IPS-NIHi11 (cell line): ENCODE data around the gene HSPB3.
"Not testable (repeated sequence)": the region's sequence is repeated elsewhere in the genome, so short reads cannot be mapped to it uniquely, and the experiment has no call there.

ENCODE experiments used
- DNase-seq: peaks from one replicate; pipeline ENCODE4 v3.0.0; 2012; ENCODE audit warnings: mixed read lengths, low spot score

HSPB3 gene, protein sequence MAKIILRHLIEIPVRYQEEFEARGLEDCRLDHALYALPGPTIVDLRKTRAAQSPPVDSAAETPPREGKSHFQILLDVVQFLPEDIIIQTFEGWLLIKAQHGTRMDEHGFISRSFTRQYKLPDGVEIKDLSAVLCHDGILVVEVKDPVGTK

DNA sequence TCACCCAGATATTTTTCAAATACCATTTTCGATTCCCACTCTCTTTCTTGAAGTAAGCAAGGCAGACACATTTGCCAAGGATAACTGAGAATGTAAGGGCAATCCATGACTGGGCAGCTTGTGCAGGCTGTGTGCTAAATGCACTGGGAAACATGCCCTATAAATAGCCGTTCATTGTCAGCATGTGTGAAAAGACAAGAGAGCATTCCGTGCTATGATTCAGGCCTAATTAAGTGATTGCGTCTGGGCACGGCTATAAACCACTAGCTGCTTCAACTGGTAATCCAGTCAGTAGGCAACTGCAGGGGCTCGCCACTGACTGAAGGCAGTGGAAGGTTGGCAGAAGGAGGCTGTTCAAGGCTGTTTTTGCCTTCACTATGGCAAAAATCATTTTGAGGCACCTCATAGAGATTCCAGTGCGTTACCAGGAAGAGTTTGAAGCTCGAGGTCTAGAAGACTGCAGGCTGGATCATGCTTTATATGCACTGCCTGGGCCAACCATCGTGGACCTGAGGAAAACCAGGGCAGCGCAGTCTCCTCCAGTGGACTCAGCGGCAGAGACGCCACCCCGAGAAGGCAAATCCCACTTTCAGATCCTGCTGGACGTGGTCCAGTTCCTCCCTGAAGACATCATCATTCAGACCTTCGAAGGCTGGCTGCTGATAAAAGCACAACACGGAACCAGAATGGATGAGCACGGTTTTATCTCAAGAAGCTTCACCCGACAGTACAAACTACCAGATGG, at the start of gene HSPB3:
HSPB3 (plus strand) TSS at position 287 of the 745 bp plus-strand sequence; CDS start at position 378, 91 bp downstream.
- DNase-seq = no peak

DNA sequence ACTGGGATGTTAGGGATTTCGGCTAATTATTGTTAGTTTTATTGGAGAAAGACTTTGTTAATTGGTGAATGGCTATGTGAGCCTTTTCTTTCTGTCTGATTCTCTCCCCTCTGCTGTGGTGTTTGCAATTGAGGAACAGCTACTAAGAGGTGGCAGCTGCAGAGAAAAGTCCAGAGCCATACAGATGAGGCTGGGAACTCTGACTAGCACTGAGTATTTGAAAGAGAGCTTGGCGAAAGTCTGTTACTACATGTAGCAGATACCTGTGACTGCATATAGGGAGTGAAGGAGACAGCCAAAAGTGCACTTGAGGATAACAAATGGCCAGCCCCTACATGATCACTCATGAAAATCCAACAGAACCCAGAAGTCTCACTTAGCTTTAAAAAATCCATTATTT, 44.3 kb upstream of the HSPB3 start:
- no peak for DNase-seq

DNA sequence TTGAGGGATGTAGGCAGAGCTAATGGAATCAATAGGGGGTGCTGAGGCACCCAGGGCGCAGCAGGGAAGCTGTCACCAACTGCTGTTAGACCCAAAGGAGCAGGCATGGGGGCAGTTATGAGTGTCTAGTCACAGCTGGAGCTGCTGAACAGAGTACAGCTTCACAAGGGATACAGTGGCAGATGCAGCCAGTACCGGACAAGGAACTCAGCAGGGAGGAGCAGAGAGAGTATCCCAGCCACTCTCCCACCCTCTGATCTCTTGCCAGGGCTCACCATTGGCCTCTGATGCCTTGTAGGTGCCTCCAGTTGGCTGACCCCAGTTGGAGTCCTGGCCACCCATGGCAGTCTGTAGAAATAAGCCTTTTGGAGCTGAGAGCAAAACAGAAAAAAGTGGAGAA, 42.6 kb upstream of the HSPB3 start:
- DNase-seq = no peak

DNA sequence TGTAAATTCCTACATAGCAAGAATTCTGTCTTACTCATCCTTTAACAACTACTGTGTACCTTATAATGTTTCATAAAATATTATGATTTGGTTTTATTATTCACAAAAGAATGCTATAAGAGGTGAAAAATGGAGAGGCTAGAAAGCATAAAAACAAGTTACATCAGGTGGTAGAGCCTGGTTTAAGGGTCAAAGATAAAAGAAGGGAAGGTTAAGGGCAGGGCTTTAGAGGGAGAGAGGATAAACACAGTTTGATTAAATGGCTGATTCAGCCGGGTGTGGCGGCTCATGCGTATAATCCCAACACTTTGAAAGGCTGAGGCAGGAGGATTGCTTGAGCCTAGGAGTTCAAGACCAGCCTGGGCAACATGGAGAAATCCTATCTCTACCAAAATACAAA, 40.4 kb upstream of the HSPB3 start:
- no peak for DNase-seq

DNA sequence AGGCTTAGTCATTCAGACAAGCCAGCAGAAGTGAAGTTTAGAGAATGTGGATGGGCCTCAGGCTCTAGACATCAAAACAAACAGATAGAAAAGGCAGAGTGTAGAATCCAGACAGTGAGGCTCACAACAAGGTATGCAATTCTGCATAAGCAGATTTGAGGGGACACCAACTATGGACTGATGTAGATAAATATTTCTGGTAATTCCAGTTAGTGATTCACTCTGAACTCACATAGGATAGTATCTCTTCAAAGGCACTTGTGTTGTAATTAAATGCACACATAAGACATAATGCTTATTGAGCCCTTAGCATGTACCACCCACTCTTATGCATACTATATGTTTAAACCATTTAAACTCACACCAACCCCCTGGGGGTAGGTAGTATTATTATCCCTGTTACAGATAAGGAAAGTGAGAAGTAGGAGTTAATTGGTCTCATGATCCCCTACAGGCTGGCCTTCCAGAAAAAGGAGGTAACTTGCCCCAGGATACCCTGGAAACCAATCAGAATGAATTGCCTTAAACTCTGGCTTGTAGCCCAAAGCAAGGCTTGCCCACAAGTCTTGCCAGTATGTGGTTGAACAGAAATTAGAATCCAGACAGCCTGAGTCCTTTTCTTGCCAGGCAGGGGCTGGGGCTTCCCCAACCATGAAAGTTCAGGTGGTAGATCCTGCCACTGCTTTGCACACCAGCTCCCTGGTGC, 39.5 kb upstream of the HSPB3 start:
- DNase-seq = no peak

DNA sequence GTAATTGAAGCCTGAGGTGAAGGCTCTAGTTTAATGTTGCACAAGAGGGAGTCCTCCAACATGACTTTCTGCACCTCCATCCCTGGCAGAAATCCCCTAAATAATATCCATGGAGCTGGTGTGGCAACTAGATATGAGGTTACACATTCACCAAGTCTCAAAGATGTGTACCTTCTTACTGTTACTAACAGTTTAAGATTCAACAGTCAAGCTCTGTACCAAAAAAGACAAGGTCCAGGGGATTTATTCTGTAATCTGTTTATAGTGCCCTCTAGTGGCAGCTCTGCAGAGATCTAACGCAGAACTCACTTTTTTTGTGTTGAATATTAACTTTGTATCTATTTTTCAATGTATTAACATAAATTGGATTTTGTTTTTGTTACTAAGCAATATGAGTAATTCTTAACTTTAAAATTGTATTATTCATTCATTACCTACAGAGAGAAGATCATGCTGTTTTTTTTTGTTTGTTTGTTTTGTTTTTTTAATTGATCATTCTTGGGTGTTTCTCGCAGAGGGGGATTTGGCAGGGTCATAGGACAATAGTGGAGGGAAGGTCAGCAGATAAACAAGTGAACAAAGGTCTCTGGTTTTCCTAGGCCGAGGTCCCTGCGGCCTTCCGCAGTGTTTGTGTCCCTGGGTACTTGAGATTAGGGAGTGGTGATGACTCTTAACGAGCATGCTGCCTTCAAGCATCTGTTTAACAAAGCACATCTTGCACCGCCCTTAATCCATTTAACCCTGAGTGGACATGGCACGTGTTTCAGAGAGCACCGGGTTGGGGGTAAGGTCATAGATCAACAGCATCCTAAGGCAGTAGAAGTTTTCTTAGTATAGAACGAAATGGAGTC, 35.7 kb upstream of the HSPB3 start:
- peak; percentile 56 for DNase-seq

DNA sequence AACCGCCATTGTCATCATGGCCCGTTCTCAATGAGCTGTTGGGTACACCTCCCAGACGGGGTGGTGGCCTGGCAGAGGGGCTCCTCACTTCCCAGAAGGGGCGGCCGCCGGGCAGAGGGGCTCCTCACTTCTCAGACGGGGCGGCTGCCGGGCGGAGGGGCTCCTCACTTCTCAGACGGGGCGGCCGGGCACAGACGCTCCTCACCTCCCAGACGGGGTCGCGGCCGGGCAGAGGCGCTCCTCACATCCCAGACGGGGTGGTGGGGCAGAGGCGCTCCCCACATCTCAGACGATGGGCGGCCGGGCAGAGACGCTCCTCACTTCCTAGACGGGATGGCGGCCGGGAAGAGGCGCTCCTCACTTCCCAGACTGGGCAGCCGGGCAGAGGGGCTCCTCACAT, 35.0 kb upstream of the HSPB3 start:
- DNase-seq = not testable (repeated sequence)

DNA sequence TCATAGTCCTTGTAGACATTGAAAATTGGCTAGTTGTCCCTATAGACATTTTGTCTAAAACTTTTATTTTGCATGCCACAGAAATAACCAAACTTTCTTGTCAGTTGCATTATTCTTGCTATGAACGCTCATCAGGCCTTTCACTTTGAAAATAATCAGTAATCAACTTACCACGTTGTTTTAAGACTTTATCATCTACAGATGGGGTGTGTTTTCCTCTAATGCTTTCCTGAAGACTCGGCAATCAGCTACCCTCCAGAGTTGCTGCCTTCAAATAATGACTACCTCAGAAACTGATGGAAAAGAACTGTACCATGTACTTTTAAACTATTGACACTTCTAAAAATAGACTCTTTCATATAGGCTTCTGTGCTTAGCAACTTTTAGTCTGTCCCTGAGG, 33.5 kb upstream of the HSPB3 start:
- DNase-seq = no peak

DNA sequence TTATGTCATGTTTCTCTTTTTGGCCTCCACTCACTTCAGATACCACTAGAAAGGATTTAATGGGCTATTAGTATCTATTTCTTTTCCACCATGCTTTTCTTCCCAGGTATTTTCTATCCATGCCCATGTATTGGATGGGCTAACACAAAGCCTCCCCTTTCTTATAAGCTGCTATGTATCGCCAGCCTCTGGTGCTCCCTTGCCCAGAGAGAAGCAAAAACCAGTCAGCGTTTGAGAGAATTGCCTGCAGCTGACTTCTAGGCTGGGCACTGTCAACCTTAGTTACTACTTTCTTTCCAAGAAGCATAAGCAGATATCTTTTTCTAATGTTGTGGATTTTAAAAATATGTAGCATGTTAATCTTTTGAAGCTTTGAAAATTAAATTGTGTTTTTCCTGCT, 30.2 kb upstream of the HSPB3 start:
- no peak for DNase-seq

DNA sequence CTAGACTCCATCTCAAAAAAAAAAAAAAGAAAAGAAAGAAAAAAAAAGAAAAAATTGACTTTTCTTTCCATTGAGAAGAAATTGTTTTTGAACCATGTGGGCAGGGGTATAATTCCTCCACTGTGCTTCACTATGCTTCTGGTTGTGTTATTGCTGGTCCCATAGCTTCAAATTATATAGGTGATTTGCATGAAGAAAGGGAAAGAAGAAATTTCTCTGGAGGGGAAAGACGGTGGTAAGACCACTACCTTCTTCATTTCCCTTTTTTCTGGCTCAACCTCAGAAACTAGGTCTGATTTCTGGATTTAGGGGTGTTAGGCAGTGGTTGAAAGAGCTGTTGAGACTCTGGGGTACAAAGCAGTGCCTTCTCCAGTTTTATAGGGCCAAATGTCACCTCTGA, 29.3 kb upstream of the HSPB3 start:
- no peak for DNase-seq

DNA sequence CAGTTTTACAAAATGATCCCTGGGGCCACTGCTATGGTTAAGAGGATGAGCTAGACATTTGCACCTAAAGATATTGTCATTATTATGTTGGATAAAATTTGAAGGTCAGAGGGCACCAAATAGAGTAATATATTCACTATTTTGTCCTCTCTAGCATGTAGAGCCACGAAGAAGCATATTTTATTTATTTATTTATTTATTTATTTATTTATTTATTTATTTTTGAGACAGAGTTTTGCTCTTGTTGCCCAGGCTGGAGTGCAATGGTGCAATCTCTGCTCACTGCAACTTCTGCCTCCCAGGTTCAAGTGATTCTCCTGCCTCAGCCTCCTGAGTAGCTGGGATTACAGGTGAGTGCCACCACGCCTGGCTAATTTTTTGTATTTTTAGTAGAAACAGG, 20.8 kb upstream of the HSPB3 start:
- not testable (repeated sequence) for DNase-seq

DNA sequence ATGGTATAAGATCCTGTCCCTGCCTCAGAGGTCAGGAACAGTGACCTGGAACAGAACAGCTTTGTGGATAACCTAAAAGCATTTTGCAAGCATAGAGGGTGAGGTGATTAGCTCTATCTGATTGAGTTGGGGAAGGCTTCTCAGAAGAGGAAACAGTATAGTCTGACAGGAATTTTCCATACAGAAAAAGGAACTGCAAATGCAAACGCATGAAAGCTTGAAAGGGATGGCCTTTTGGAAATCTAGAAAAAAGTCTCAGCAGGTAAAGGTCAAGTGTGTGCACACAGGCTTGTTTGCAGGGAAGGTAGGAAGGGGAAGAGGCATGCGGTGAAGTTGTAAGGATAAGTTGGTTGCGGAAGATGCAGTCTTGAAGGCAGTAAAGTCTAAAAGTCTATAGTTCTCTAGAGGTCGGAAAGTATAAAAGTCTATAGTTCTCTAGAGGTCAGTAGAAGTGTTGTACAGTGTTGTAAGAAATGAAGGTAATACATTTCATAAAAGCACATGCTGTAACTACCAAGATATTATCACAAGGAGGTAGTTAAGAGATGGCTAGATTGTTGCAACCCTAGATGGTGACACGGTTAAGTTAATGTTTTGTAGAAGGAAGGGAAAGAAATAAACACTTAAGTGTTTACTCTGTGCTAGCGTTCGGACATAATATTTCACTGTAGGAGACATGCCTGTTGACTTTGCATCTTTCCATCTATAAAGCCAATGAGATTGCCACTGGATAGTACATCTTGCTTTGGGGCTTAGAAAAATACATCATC, 16.7 kb upstream of the HSPB3 start:
- no peak for DNase-seq

DNA sequence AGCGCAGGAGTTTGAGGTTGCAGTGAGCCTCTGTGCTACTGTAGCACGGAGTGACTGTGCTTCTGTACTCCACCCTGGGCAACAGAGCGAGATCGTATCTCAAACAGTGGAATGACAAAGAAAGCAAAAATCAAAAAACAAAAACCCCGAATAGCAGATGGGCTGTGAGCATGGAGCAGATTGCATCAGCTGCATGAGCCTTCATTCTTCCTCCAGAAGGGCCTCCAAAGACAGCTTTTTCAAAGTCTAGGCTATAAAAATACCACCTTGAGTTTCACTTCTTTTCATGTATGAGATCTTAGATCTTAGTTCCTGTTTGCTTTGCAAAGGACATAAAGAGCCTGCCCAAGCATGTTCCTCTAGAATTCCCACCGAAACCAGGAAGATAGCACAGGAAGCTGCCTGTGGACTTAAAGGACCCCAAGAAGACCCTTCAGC, 15.0 kb upstream of the HSPB3 start:
- no peak for DNase-seq

DNA sequence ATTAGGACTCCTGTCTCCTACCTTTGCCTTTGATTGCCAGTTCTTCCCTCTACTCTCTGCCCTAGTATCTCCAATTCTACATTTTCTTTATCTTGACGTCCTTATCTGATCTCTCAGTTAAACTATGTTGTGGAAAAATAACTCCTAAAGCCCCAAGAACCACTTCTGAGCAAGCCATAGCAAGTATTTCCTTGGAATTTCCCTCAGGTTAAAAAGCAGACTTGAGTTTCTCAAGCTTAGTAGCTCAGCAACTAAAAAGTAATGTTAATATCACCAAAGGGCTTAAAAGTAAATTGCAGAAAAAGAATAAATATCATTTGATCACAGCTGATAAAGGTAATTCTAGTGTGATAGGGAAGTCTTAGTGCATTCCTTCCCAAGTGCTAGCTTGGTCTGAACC, 13.2 kb upstream of the HSPB3 start:
- no peak for DNase-seq

DNA sequence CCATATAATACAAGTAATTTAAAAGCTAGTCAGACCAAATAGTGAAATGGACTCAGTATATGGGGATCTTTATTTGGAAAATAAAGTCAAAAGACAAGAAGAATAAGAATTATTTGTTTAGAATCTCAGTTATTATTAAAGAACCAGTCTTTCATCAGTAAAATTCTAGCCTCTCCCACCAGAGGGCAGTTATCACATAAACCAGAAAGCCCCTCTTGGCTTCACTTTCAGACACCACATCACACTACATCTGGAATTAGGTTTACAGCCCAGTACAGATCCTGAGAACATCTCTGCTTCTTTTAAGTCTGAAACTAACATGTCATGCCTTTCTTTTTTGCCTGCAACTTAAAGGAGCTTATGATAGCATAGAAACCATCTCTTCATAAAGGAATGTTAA, 12.2 kb upstream of the HSPB3 start:
- peak; percentile 41 for DNase-seq

DNA sequence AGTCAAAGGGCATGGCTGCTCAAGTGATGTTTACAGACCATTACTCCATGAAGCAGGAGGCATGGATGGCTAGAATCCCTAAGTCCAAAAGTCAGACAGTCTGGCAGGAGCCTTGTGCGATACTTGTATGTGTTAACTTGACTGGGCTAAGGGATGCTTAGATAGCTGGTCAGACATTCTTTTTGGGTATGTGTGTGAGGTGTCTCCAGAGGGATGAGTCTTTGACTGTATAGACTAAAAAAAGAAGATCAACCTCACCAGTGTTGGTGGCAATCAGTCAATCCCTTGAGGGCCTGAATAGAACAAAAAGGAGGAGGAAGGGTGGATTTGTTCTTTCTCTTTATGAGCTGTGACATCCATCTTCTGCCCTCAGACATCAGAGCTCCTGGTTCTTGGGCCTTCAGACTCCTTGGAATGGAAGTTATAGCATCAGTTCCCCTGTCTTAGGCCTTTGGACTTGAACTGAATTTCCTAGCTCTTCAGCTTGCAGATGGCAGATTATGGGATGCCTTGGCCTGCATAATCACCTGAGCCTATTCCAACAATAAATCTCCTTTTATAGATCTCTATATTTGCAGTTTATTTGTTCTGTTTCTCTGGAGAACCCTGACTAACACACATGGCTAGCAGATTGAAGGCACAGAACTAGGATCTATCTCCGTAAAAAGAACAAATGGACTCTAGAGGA, 9.7 kb upstream of the HSPB3 start:
- DNase-seq = no peak

DNA sequence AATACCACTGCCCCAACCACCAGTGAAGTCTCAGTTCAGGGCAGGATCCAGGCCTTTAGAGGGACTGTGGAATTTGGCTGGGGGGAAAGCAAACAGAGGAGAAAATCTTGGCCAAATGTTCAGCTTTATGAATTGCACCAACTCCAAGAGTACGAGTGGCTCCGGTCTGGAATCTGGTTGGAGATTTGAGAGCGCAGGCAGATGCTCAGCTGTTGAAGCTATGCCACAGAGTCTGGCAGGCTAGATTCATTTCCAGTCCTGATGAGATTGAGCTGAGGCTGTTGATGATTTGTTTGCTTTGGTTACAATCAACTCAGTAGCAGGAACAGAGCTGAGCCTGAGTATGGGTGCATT, 9.1 kb upstream of the HSPB3 start:
- DNase-seq = no peak

DNA sequence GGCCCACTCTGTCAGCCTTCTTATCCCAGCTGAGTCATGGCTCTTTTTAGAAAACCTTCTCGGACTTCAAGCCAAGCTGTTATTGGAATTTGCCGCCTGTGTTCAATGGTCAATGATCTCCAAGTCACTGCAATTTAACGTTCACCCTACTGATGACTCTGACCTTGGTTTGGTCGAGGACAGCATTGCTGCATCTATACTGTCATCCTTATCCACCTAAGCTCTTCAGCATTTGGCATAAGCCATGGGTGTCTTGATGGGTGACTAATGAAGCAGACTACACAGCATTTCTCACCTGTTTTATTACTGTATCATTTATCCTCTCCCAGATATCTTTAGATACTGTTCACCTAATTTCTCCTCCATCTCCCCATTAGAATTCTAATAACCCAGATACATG, 5.6 kb upstream of the HSPB3 start:
- no peak for DNase-seq

DNA sequence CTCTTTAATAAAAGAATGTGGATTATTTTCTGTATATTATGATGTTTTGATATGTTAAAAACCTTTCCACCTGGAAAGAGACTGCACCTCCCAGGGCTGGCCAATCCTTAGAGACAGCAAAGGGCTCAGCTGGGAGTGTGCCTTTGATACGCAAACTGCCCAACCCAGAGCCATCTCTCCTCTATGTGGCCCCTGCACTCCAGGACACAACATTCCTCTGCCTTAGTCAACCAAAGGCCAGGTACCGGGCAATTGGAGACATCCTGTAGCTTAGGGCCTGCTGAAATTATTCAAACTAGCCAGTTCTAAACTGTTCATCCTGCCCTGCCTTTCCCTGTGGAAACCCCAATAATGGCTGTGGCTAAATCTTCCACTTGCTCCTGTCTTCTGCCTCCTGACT, 5.0 kb upstream of the HSPB3 start:
- DNase-seq = peak; percentile 26

DNA sequence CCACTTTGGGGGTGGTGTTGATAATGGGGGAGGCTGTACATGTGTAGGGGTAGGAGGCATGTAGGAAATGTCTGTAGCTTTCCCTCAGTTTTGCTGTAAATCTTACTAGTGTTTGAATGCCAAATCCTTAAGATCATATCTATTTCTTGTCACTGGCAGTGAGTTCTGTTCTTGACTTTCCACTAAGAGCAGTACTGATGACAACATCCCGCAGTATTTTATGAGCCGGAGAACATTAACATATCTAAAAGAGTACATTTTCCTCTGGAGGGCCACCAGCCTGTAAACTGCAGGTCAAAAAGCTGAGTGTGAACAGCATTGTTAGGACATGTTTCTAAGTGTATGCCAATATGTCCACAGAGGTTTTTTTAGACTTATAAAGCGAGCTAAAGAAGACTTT, 2.5 kb upstream of the HSPB3 start:
- DNase-seq = no peak

DNA sequence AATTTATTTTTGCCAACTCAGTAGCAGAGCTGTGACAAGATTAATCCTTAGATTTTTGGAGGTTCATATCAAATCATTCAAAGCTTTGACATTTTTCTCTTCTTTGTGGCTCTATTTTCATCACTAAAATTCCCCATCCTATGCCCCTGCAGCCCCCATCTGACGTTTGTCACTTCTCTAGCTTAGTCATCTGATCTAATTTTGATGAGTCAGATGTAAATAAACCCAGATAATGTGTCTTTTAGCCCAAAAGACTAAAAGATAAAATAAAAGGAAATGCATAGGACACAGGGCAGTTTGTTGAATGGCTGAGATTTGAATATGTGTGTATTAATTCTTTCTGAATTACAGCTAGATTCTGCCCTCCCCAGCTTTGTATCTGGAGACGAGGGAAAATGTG, 897 bp upstream of the HSPB3 start:
- DNase-seq = no peak
